Stomach (tissue), 9 donors: Measurements from ENCODE around the gene BCAS1. TPM values are rescaled to one million over a fixed set of nuclear protein-coding genes. Genes with fewer than 3 reads are reported as not detected.

ENCODE experiments used
- DNase-seq, 2 donors: peaks; one replicate each; pipeline versions ENCODE4 v3.0.0 to v3.0.0-alpha.2; 2013 to 2019
- H3K27ac ChIP-seq, 5 donors: fragments of 200-600 bp in 4 of 5; sonication (generic) in 4 of 5; one replicate each; pipeline ENCODE4 v1.5.1; 2013 to 2019; ENCODE audit warnings: mild to moderate bottlenecking in 1 of 5, moderate library complexity in 1 of 5
- H3K27me3 ChIP-seq, 3 donors: fragments of 200-600 bp; sonication (generic); one replicate each; pipeline ENCODE4 v1.5.1; 2017 to 2019; ENCODE audit warnings: mixed run types in 1 of 3
- H3K36me3 ChIP-seq, 4 donors: fragments of 200-600 bp; sonication (generic); 1 replicate in 3 of 4; 2 replicates in 1 of 4; pipeline ENCODE4 v1.5.1; 2016 to 2019
- H3K4me1 ChIP-seq, 4 donors: fragments of 200-600 bp; sonication (generic); one replicate each; pipeline ENCODE4 v1.5.1; 2016 to 2019
- H3K4me3 ChIP-seq, 4 donors: fragments of 200-600 bp; sonication (generic) in 3 of 4; one replicate each; pipeline ENCODE4 v1.5.1; 2016 to 2019; ENCODE audit warnings: mild to moderate bottlenecking in 1 of 4
- H3K9me3 ChIP-seq, 4 donors: fragments of 200-600 bp; sonication (generic); one replicate each; pipeline ENCODE4 v1.5.1; 2016 to 2019
- EP300 ChIP-seq: sonication (generic); formaldehyde crosslinking; IDR thresholded peaks from one replicate; pipeline ENCODE4 v1.6.1; 2017; ENCODE audit warnings: antibody characterized with exemption
- POLR2A ChIP-seq, 4 donors: fragments of 450-650 bp; IDR thresholded peaks; one replicate each; pipeline ENCODE4 v1.6.1; 2016; ENCODE audit warnings: antibody characterized with exemption in 4 of 4, control low read depth in 2 of 4, mild to moderate bottlenecking in 1 of 4, moderate library complexity in 1 of 4
- POLR2AphosphoS5 ChIP-seq, 3 donors: sonication (generic); formaldehyde crosslinking; IDR thresholded peaks; one replicate each; pipeline ENCODE4 v1.6.1; 2016; ENCODE audit warnings: antibody characterized with exemption in 3 of 3
- WGBS, 5 donors: extraction: QIAGEN DNeasy Blood & Tissue Kit in 3 of 5; methylation state at CpG; one replicate each; pipeline versions ENCODE4 v1.1.5 to v1.1.7; 2013 to 2018; 5-methylcytosine and 5-hydroxymethylcytosine counted together
- intact Hi-C: fragments of 100-400 bp; cut with DNase I; formaldehyde crosslinking; loops from one replicate; pipeline ENCODE4 v1.15.1; 2023; ENCODE audit warnings: low total_unique reads
- polyA plus RNA-seq, 3 donors: library from polyadenylated mRNA; stranded (reverse); fragments of 200-250 nt; gene quantifications; one replicate each; pipeline ENCODE4 v1.2.3, GENCODE V29; 2013
- total RNA-seq, 5 donors: library from RNA; depleted of rRNA; stranded (reverse); fragments of >200 nt; gene quantifications; one replicate each; pipeline versions ENCODE4 v1.1.0 to v1.2.3, GENCODE V29; 2014 to 2016
- TF ChIP-seq, protein P1 (sequence below), 7 experiments: fragments of 450-650 bp in 4 of 7; fragments of 200-600 bp in 3 of 7; sonication (generic) in 3 of 7; IDR thresholded peaks; one replicate each; pipeline ENCODE4 v1.5.1; 2016 to 2019; ENCODE audit warnings: antibody characterized with exemption in 7 of 7, control low read depth in 2 of 7, mild to moderate bottlenecking in 1 of 7
- donor health status: healthy with polysubstance abuse.
- donor health status: Bipolar disorder and iron deficiency.
- donor health status: healthy.

BCAS1 gene
- total and polyA plus RNA-seq, 8 donors, result 6.3 to 145 (median 84.6) TPM

DNA sequence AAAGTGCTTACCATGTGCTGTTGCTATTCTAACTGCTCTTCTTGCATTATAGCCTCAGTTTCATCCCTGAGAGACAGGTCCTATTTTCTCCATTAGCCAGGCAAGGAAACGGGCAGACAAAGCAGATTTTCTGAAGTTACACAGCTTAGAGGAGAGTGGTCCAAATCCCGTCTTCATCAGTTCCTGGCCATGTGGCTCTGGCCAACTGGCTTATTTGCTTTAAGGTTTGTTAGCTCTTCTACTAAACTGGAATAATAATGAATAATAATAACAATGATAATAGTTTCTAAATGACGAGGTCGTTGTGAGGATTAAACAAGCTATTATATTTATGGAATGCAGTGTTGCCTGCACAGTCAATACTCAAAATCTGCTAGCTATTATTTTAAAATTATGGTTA, 35.8 kb upstream of the BCAS1 start:
- intact Hi-C loops, result no loop called here

DNA sequence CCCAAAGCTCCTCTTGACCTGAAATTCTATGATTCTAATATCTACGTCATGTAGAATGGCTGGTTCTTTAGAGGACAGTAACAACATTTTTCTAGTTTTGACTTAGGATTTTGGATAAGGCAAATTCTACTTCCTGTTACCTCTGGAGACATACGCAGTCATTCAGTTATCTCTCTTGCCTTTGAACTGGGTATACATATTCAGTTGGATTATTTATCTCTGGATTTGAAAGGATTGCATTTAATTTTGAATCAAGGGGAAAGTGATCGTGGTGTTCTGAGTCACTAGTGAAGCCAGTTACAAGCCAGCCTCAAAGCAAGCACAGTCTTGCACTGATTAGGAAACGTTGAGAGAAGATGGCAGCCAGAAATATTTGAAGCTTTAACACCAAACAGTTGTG, 35.3 kb upstream of the BCAS1 start:
- intact Hi-C loops, result no loop called here
- TF ChIP-seq POLR2A (IDR thresholded peaks at IDR 0.05) (no peak), EP300 (no peak), POLR2AphosphoS5 (IDR thresholded peaks at IDR 0.05) (no peak)
- TF ChIP-seq, protein P1, sequence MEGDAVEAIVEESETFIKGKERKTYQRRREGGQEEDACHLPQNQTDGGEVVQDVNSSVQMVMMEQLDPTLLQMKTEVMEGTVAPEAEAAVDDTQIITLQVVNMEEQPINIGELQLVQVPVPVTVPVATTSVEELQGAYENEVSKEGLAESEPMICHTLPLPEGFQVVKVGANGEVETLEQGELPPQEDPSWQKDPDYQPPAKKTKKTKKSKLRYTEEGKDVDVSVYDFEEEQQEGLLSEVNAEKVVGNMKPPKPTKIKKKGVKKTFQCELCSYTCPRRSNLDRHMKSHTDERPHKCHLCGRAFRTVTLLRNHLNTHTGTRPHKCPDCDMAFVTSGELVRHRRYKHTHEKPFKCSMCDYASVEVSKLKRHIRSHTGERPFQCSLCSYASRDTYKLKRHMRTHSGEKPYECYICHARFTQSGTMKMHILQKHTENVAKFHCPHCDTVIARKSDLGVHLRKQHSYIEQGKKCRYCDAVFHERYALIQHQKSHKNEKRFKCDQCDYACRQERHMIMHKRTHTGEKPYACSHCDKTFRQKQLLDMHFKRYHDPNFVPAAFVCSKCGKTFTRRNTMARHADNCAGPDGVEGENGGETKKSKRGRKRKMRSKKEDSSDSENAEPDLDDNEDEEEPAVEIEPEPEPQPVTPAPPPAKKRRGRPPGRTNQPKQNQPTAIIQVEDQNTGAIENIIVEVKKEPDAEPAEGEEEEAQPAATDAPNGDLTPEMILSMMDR (IDR thresholded peaks at IDR 0.05), result no peak

More for the DNA sequence above, 35.8 kb upstream of the BCAS1 start:
- Histone ChIP-seq H3K4me3 (no peak overlapping the region), H3K27me3 (no peaks in the 10 kb centered on the region), H3K27ac (no peak overlapping the region), H3K4me1 (peaks cover 0 to 9% (median 2%) of the 10 kb centered on the region in 4 donors), H3K9me3 (no peaks in the 10 kb centered on the region), H3K36me3 (no peaks in the 10 kb centered on the region)
- DNase-seq, result no peak
- TF ChIP-seq EP300 (no peak), POLR2A (IDR thresholded peaks at IDR 0.05) (no peak), POLR2AphosphoS5 (IDR thresholded peaks at IDR 0.05) (no peak)
- TF ChIP-seq, protein P1 (IDR thresholded peaks at IDR 0.05), result no peak
- 30 to 63% (median 41%) methylated on average over 4 of the region's 4 CpGs for WGBS, 5 donors

DNA sequence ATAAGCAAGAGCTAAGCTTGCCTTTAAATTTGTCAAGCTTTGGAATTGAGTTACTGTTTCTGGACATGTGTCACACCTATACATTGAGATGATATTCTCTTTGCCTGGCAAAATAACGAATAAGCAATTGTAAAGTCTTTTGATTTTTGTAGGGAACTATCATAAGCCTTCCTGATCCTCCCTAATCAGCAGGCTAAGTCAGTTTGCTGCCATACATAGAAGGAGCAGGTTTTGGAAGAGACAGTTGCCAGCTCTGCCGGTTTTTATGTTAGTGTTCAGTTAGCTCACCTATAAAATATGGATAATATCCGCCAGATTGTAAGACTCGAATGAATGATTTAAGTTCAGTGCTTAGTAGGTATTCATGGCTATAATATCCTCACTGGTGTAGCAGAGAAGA, 34.4 kb upstream of the BCAS1 start:
- intact Hi-C loops, result no loop called here
- no peak overlapping the region for H3K4me3 ChIP-seq
- TF ChIP-seq POLR2A (IDR thresholded peaks at IDR 0.05), result no peak
- TF ChIP-seq POLR2AphosphoS5 (IDR thresholded peaks at IDR 0.05), result no peak
- no peak for TF ChIP-seq EP300
- TF ChIP-seq, protein P1 (IDR thresholded peaks at IDR 0.05), result no peak
- no peak for DNase-seq
- H3K4me1 ChIP-seq, result peaks cover 0 to 9% (median 2%) of the 10 kb centered on the region in 4 donors
- H3K27me3 ChIP-seq, result no peaks in the 10 kb centered on the region
- H3K36me3 ChIP-seq, result no peaks in the 10 kb centered on the region
- no peak overlapping the region for H3K27ac ChIP-seq
- no peaks in the 10 kb centered on the region for H3K9me3 ChIP-seq
- 86 to 96% (median 90%) methylated on average over 4 of the region's 4 CpGs for WGBS, 5 donors

More for the DNA sequence above, 35.3 kb upstream of the BCAS1 start:
- H3K4me3 ChIP-seq, result no peak overlapping the region
- H3K27me3 ChIP-seq, result no peaks in the 10 kb centered on the region
- peaks cover 0 to 9% (median 2%) of the 10 kb centered on the region in 4 donors for H3K4me1 ChIP-seq
- 48 to 55% (median 53%) methylated on average over 4 of the region's 4 CpGs for WGBS, 5 donors
- H3K36me3 ChIP-seq, result no peaks in the 10 kb centered on the region
- H3K9me3 ChIP-seq, result no peaks in the 10 kb centered on the region
- no peak for DNase-seq
- H3K27ac ChIP-seq, result no peak overlapping the region

DNA sequence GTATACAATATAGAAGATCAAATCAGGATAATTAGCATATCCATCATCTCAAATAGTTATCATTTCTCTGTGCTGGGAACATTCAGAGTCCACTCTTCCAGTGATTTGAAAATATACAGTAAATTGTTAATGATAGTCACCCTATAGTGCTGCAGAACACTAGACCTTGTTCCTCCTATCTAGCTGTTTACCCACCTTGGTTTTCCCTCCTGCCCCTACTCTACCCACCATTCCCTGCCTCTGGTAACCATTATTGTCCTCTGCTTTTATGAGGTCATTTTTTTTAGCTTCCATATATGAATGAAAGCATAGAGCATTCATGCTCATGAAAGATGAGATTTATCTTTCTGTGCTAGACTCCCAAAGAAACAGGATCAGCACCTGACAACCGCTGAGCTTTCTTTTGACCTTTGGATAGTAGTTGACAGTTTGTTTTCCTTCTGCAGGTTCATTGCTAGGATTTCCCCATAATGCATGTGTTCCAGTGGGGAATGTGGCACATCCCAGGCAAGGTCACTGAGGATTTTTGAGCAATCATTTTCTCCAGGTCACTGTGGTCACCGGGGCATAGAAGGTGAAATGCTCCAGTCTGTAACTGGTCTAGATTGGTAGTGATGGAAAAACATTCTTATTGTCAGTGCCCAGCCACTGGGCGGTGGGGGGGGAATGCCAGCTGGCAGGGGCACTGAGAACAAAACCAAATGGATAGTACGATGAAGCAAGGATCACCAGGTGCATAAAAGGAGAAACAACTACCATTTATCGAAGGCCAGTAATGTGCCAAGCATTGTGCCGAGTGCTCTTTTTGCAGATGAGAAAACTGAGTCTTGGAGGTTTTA, 33.6 kb upstream of the BCAS1 start:
- intact Hi-C loops, result no loop called here

More for the DNA sequence above, 33.6 kb upstream of the BCAS1 start:
- no peak for TF ChIP-seq EP300
- Histone ChIP-seq H3K4me1 (peaks cover 0 to 9% (median 2%) of the 10 kb centered on the region in 4 donors), H3K27ac (no peak overlapping the region), H3K4me3 (no peak overlapping the region), H3K9me3 (no peaks in the 10 kb centered on the region), H3K36me3 (no peaks in the 10 kb centered on the region), H3K27me3 (no peaks in the 10 kb centered on the region)
- DNase-seq, result no peak
- WGBS, 5 donors, result 70 to 88% (median 73%) methylated on average over 6 of the region's 6 CpGs
